Skeletal muscle cell (primary cell): Measurements from ENCODE around the gene CTNNBIP1.

Experiments
- DNase-seq: peaks from one replicate; pipeline ENCODE4 v3.0.0-alpha.2; 2010; ENCODE audit warnings: low read depth
- H3K4me3 ChIP-seq: 2 replicates; pipeline ENCODE4 v1.5.1; 2011; ENCODE audit warnings: low read depth, mild to moderate bottlenecking, control low read depth, low read length, moderate library complexity

Gene CTNNBIP1

GRCh38 chr1:9863371-9863770 is 46.7 kb downstream of the CTNNBIP1 start:
- DNase-seq: no peak
- no peak overlapping the region for H3K4me3 ChIP-seq

DNA sequence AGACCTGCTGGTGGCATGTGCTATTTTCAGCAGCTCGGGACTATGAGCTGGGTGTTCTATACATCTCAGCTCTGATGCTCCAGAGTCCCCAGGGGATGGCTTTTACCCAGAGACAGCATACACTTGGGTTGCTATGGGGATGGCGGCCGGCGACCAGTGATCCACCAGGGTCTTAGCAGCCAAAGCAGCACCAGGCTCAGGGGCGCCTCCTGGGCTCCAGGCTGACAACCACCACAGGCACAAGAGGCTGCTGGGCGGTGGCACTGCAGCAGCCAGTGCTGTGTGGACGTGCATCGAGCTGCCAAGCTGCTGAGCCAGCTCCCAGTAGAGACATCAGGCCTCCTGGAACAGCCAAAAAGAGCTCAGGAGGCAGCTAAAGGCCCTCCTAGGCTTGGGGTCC is 48.7 kb downstream of the CTNNBIP1 start:
- H3K4me3 ChIP-seq: no peak overlapping the region
- DNase-seq: no peak

GRCh38 chr1:9860887-9861286 is 49.2 kb downstream of the CTNNBIP1 start:
- DNase-seq: no peak

GRCh38 chr1:9859281-9860014 is 50.6 kb downstream of the CTNNBIP1 start:
- DNase-seq: no peak
- no peak overlapping the region for H3K4me3 ChIP-seq

More at GRCh38 chr1:9860887-9861286, 49.2 kb downstream of the CTNNBIP1 start:
- no peak overlapping the region for H3K4me3 ChIP-seq

DNA sequence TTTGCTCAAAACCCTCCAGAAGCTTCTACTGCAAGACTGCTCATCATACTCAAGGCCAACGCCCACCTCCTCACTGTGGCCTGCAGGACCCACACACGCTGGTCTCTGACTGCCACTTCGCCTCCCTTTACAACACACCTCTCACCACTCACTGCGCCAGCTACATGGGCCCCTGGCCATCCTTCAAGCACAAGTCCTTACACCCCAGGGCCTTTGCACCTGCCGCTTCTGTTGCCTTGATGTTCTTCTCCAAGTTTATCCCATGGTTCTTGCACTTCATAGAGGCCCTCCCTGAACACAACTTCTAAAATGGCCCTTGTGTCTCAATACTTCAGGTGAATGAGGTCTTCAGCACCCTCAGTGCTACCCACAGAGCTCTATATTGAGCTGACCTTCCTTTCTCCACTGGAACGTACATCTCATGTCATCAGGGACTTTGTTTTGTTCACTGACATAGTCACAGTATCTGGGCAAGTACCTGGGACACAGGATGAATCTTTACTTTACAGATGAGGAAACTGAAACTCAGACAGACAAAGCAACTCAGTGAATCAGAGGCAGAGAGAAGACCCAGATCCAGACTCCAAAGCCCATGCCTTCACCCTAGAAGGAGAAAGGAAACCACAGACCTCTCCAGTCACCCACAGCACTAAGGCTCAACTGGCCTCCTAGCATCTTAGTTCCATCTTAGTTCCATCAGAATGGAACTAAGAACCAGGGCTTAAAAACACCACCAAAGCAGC is 51.6 kb downstream of the CTNNBIP1 start:
- DNase-seq: no peak
- H3K4me3 ChIP-seq: no peak overlapping the region

- no peak overlapping the region for H3K4me3 ChIP-seq
- DNase-seq: no peak
These were observed 54.9 kb downstream of the CTNNBIP1 start for GRCh38 chr1:9855186-9855585.

- DNase-seq: no peak
- H3K4me3 ChIP-seq: no peak overlapping the region
These were observed 56.8 kb downstream of the CTNNBIP1 start for GRCh38 chr1:9853249-9853595.

DNA sequence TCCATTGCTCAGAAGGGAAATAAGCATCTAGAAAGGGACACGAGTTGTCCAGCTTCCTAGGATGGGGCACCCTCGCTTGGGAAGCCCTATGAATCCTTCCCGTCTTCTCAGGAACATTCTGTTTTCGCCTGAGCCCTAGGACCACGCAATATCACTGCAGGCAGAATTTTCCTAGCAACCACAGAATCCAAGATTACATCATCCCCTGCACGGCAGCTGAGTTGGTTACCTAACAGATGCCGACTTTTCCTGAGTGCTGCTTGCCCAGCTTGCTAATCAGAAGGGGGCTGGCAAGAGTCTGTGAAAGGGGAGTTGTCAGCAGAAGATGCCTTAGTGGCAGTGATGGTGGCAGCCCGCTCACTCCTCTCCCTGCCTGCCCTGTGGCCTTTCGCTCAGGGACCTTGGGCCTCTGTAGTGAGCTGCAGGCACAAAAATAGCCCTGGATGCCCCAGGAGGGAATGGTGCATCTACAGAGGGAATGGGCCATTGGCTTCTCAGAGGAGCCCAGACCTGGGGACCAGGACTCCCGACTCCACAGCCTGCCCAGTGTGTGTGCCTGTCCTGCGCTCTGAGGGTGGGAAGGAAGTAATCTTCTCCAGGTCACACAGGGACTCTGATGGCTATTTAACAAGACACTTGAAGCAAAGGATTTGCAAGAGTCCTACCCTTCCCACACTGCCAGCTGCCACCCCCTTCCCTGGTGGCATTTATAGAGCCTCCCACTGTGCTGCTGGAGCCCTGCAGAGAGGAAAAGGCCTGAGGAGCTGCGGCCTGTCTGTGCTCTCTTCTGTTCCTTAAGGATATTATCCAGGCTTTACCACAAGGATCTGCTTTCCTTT is 57.4 kb downstream of the CTNNBIP1 start:
- DNase-seq: peak; percentile 49
- H3K4me3 ChIP-seq: no peak overlapping the region

GRCh38 chr1:9852004-9852403 is 58.1 kb downstream of the CTNNBIP1 start:
- H3K4me3 ChIP-seq: no peak overlapping the region
- no peak for DNase-seq

GRCh38 chr1:9850442-9851162 is 59.5 kb downstream of the CTNNBIP1 start:
- H3K4me3 ChIP-seq: no peak overlapping the region
- no peak for DNase-seq

GRCh38 chr1:9849691-9850441 is 60.2 kb downstream of the CTNNBIP1 start:
- DNase-seq: no peak
- no peak overlapping the region for H3K4me3 ChIP-seq

DNA sequence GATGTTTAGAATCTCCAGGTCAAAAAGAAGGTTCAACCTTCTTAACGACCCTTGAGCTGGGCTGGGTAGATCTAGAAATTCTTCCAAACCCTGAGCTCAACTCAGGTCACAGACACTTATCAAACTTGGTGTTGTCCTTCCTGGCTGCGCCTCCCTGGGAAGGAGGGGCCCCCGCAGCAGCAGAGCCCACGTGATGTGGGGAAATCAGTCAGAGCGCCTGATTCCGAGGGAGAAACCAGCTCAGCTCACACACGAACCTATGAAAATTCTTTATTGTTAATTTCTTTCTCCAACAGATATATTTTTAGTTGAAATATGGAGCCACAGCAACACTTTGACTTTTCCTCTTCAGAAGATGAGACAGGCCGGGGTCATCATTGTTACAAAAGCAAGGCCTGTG is 62.0 kb downstream of the CTNNBIP1 start:
- no peak for DNase-seq
- H3K4me3 ChIP-seq: no peak overlapping the region

GRCh38 chr1:9847269-9847668 is 62.8 kb downstream of the CTNNBIP1 start:
- H3K4me3 ChIP-seq: no peak overlapping the region
- no peak for DNase-seq

GRCh38 chr1:9846611-9847171 is 63.4 kb downstream of the CTNNBIP1 start:
- DNase-seq: no peak
- no peak overlapping the region for H3K4me3 ChIP-seq

GRCh38 chr1:9845914-9846313 is 64.2 kb downstream of the CTNNBIP1 start:
- no peak overlapping the region for H3K4me3 ChIP-seq
- no peak for DNase-seq

DNA sequence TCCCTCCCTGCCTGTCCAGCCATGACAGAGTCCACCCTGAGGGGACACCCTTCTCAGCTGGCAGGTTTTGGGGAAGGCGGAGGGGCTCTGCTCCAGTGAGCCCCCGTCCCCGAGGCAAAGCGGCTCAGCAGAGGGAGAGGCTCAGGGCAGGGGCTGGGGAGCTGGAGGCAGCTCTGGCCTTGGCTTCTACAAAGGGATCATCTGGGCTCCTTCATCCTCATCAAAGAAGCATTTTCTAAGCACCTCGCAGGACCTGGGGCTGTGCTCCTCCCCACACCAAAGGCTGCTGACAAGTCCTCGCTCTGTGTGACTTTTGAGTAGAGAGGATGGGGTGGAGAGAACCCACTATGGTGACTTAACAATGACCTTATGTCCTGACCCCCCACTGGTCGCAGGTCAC is 65.3 kb downstream of the CTNNBIP1 start:
- no peak overlapping the region for H3K4me3 ChIP-seq
- DNase-seq: no peak

- DNase-seq: no peak
- no peak overlapping the region for H3K4me3 ChIP-seq
These were observed 66.0 kb downstream of the CTNNBIP1 start for GRCh38 chr1:9844106-9844505.

DNA sequence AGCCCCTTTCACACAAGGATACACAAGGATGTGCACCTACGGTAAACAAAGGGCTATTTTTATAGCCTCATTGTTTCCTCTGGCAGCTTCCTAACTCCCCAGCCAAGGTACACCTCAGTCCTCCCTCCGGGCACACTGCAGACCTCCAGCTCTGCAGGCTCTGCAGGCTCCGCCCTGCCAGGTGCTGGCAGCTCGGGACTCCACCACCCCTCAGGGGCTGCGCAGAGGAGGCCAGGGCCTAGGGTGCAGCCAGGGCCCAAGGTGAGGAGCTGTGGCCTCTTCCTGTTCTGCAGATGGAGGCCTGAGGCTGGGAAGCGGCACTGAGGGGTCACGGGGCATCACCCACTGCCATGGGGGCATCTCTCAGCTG is 66.5 kb downstream of the CTNNBIP1 start:
- no peak overlapping the region for H3K4me3 ChIP-seq
- DNase-seq: no peak
